ENCODE measurements around the gene OR1D5. TPM values are rescaled to one million over a fixed set of nuclear protein-coding genes. Genes with fewer than 3 reads are reported as not detected.

OR1D5 gene
- polyA plus RNA-seq, 1 experiment = not detected

DNA sequence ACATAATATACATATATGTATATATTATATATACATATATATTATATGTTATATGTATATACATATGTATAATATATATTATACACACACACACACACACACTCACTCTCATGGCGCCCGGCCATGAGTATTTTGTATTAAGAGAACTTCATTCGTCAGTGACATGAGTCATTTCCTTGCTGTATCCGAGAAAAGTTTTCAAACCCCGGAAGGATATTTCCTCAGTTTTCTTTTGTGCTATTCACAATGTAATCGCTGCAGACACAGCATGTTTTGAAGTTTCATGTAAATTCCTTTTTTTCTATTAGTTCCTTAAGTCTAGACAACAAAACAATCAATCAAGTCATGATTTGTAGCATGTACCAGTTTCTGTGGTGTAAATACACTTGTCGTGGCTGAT, 33.3 kb downstream of the OR1D5 start:
- Histone ChIP-seq H3K27me3 (ENCODE audit: control insufficient read depth, insufficient read depth, low read length) (no peaks in the 10 kb centered on the region), H3K36me3 (ENCODE audit: control insufficient read depth, insufficient read depth, low read length) (no peaks in the 10 kb centered on the region), H3K4me3 (ENCODE audit: low read depth, low read length) (no peak overlapping the region)
- TF ChIP-seq CTCF (IDR thresholded peaks at IDR 0.05; ENCODE audit: insufficient read depth, low read depth, low read length) = no peak
- no peak for DNase-seq (ENCODE audit: low read depth)
- ChIA-PET CTCF (interaction anchor here (1.3 kb wide), 1 partner anchor 17 kb away, joined by 3 read pairs; no protein-coding TSS in a partner anchor), POLR2A (no interaction called here)

GRCh38 chr17:3029213-3029913, 34.0 kb downstream of the OR1D5 start:
- POLR2A ChIA-PET = no interaction called here
- Histone ChIP-seq H3K4me3 (ENCODE audit: low read depth, low read length) (no peak overlapping the region), H3K36me3 (ENCODE audit: control insufficient read depth, insufficient read depth, low read length) (no peaks in the 10 kb centered on the region), H3K27me3 (ENCODE audit: control insufficient read depth, insufficient read depth, low read length) (no peaks in the 10 kb centered on the region)
- no peak for DNase-seq (ENCODE audit: low read depth)
- no peak for TF ChIP-seq CTCF (IDR thresholded peaks at IDR 0.05; ENCODE audit: insufficient read depth, low read depth, low read length)
- CTCF ChIA-PET = interaction anchor here (0.6 kb wide), 1 partner anchor 167 kb away, joined by 3 read pairs; no protein-coding TSS in a partner anchor

GRCh38 chr17:3027786-3028532, 35.4 kb downstream of the OR1D5 start:
- H3K4me3 ChIP-seq (ENCODE audit: low read depth, low read length) = no peak overlapping the region
- no peak for TF ChIP-seq CTCF (IDR thresholded peaks at IDR 0.05; ENCODE audit: insufficient read depth, low read depth, low read length)
- no peak for DNase-seq (ENCODE audit: low read depth)
- ChIA-PET POLR2A (no interaction called here), CTCF (interaction anchor here (0.7 kb wide), 1 partner anchor 198 kb away, joined by 3 read pairs; no protein-coding TSS in a partner anchor)
- H3K36me3 ChIP-seq (ENCODE audit: control insufficient read depth, insufficient read depth, low read length) = no peaks in the 10 kb centered on the region
- H3K27me3 ChIP-seq (ENCODE audit: control insufficient read depth, insufficient read depth, low read length) = no peaks in the 10 kb centered on the region

GRCh38 chr17:3026856-3027751, 36.3 kb downstream of the OR1D5 start:
- H3K36me3 ChIP-seq (ENCODE audit: control insufficient read depth, insufficient read depth, low read length) = no peaks in the 10 kb centered on the region
- no peak for TF ChIP-seq CTCF (IDR thresholded peaks at IDR 0.05; ENCODE audit: insufficient read depth, low read depth, low read length)
- ChIA-PET CTCF (no interaction called here), POLR2A (no interaction called here)
- DNase-seq (ENCODE audit: low read depth) = no peak
- H3K27me3 ChIP-seq (ENCODE audit: control insufficient read depth, insufficient read depth, low read length) = no peaks in the 10 kb centered on the region
- H3K4me3 ChIP-seq (ENCODE audit: low read depth, low read length) = no peak overlapping the region
